Endothelial cell of hepatic sinusoid (primary cell): Measurements from ENCODE around the gene ARRB1.
"Not testable (repeated sequence)": the region's sequence is repeated elsewhere in the genome, so short reads cannot be mapped to it uniquely, and the experiment has no call there.

Experiments used
- in situ Hi-C: cut with HindIII; loops from 2 replicates; pipeline ENCODE4 v1.10.0; 2017; ENCODE audit warnings: low sequenced_read_pairs

ARRB1 gene

GRCh38 chr11:75351541-75351790, at the start of gene ARRB1:
TSS of gene ARRB1 (minus strand) at chr11:75351661. CDS start at chr11:75351607, 54 bp downstream.
- in situ Hi-C loops = no loop called here

- in situ Hi-C loops = loop anchor here (5.0 kb wide), 1 partner anchor 63 kb away; no protein-coding TSS in a partner anchor
These were observed 48.8 kb upstream of the ARRB1 start for GRCh38 chr11:75400146-75400865.

- in situ Hi-C loops = loop anchor here (5.0 kb wide), 1 partner anchor 62 kb away; no protein-coding TSS in a partner anchor
These were observed 48.1 kb upstream of the ARRB1 start, which contains the start of gene RPS3 for GRCh38 chr11:75399344-75400145. TSS of gene RPS3 (plus strand) at chr11:75399518. CDS start at chr11:75399548, 30 bp downstream.

GRCh38 chr11:75398906-75399305, 47.4 kb upstream of the ARRB1 start:
- in situ Hi-C loops = no loop called here

GRCh38 chr11:75394085-75394840, 42.8 kb upstream of the ARRB1 start:
- in situ Hi-C loops = no loop called here

- in situ Hi-C loops = loop anchor here (5.0 to 10.0 kb wide), 2 partner anchors 37 to 55 kb away; no protein-coding TSS in a partner anchor
These were observed 38.5 kb upstream of the ARRB1 start for GRCh38 chr11:75389925-75390324.

GRCh38 chr11:75389276-75389605, 37.8 kb upstream of the ARRB1 start:
- in situ Hi-C loops = loop anchor here (5.0 to 10.0 kb wide), 2 partner anchors 38 to 54 kb away; no protein-coding TSS in a partner anchor

- in situ Hi-C loops = loop anchor here (5.0 to 10.0 kb wide), 2 partner anchors 39 to 54 kb away; no protein-coding TSS in a partner anchor
These were observed 37.2 kb upstream of the ARRB1 start for GRCh38 chr11:75388386-75389275.

GRCh38 chr11:75387736-75388294, 36.4 kb upstream of the ARRB1 start:
- in situ Hi-C loops = loop anchor here (5.0 to 10.0 kb wide), 2 partner anchors 39 to 53 kb away; no protein-coding TSS in a partner anchor

GRCh38 chr11:75386942-75387630, 35.6 kb upstream of the ARRB1 start:
- in situ Hi-C loops = loop anchor here (5.0 to 10.0 kb wide), 2 partner anchors 40 to 52 kb away; no protein-coding TSS in a partner anchor

GRCh38 chr11:75384438-75385080, 33.1 kb upstream of the ARRB1 start:
- in situ Hi-C loops = loop anchor here (5.0 to 10.0 kb wide), 2 partner anchors 43 to 50 kb away; no protein-coding TSS in a partner anchor

- in situ Hi-C loops = loop anchor here (10.0 kb wide), 1 partner anchor 48 kb away; no protein-coding TSS in a partner anchor
These were observed 31.8 kb upstream of the ARRB1 start for GRCh38 chr11:75383246-75383645.

- in situ Hi-C loops = loop anchor here (10.0 kb wide), 1 partner anchor 46 kb away; no protein-coding TSS in a partner anchor
These were observed 29.4 kb upstream of the ARRB1 start for GRCh38 chr11:75380716-75381420.

- in situ Hi-C loops = loop anchor here (10.0 kb wide), 1 partner anchor 45 kb away; no protein-coding TSS in a partner anchor
These were observed 28.8 kb upstream of the ARRB1 start for GRCh38 chr11:75380245-75380644.

GRCh38 chr11:75378776-75379175, 27.3 kb upstream of the ARRB1 start:
- in situ Hi-C loops = not testable (repeated sequence)

GRCh38 chr11:75376175-75376574, 24.7 kb upstream of the ARRB1 start:
- in situ Hi-C loops = no loop called here

GRCh38 chr11:75375626-75376025, 24.2 kb upstream of the ARRB1 start:
- in situ Hi-C loops = no loop called here

GRCh38 chr11:75374646-75375045, 23.2 kb upstream of the ARRB1 start:
- in situ Hi-C loops = no loop called here
